Stomach (tissue), 9 donors: ENCODE data around the gene RND1. TPM values are rescaled to one million over a fixed set of nuclear protein-coding genes. Genes with fewer than 3 reads are reported as not detected.

ENCODE experiments used
- DNase-seq, 2 donors: peaks; one replicate each; pipeline versions ENCODE4 v3.0.0 to v3.0.0-alpha.2; 2013 to 2019
- H3K27ac ChIP-seq, 5 donors: fragments of 200-600 bp in 4 of 5; sonication (generic) in 4 of 5; one replicate each; pipeline ENCODE4 v1.5.1; 2013 to 2019; ENCODE audit warnings: mild to moderate bottlenecking in 1 of 5, moderate library complexity in 1 of 5
- H3K27me3 ChIP-seq, 3 donors: fragments of 200-600 bp; sonication (generic); one replicate each; pipeline ENCODE4 v1.5.1; 2017 to 2019; ENCODE audit warnings: mixed run types in 1 of 3
- H3K36me3 ChIP-seq, 4 donors: fragments of 200-600 bp; sonication (generic); 1 replicate in 3 of 4; 2 replicates in 1 of 4; pipeline ENCODE4 v1.5.1; 2016 to 2019
- H3K4me1 ChIP-seq, 4 donors: fragments of 200-600 bp; sonication (generic); one replicate each; pipeline ENCODE4 v1.5.1; 2016 to 2019
- H3K4me3 ChIP-seq, 4 donors: fragments of 200-600 bp; sonication (generic) in 3 of 4; one replicate each; pipeline ENCODE4 v1.5.1; 2016 to 2019; ENCODE audit warnings: mild to moderate bottlenecking in 1 of 4
- H3K9me3 ChIP-seq, 4 donors: fragments of 200-600 bp; sonication (generic); one replicate each; pipeline ENCODE4 v1.5.1; 2016 to 2019
- CTCF ChIP-seq, 7 experiments: fragments of 450-650 bp in 4 of 7; fragments of 200-600 bp in 3 of 7; sonication (generic) in 3 of 7; IDR thresholded peaks; one replicate each; pipeline ENCODE4 v1.5.1; 2016 to 2019; ENCODE audit warnings: antibody characterized with exemption in 7 of 7, control low read depth in 2 of 7, mild to moderate bottlenecking in 1 of 7
- EP300 ChIP-seq: sonication (generic); formaldehyde crosslinking; IDR thresholded peaks from one replicate; pipeline ENCODE4 v1.6.1; 2017; ENCODE audit warnings: antibody characterized with exemption
- POLR2A ChIP-seq, 4 donors: fragments of 450-650 bp; IDR thresholded peaks; one replicate each; pipeline ENCODE4 v1.6.1; 2016; ENCODE audit warnings: antibody characterized with exemption in 4 of 4, control low read depth in 2 of 4, mild to moderate bottlenecking in 1 of 4, moderate library complexity in 1 of 4
- POLR2AphosphoS5 ChIP-seq, 3 donors: sonication (generic); formaldehyde crosslinking; IDR thresholded peaks; one replicate each; pipeline ENCODE4 v1.6.1; 2016; ENCODE audit warnings: antibody characterized with exemption in 3 of 3
- WGBS, 5 donors: extraction: QIAGEN DNeasy Blood & Tissue Kit in 3 of 5; methylation state at CpG; one replicate each; pipeline versions ENCODE4 v1.1.5 to v1.1.7; 2013 to 2018; 5-methylcytosine and 5-hydroxymethylcytosine counted together
- intact Hi-C: fragments of 100-400 bp; cut with DNase I; formaldehyde crosslinking; loops from one replicate; pipeline ENCODE4 v1.15.1; 2023; ENCODE audit warnings: low total_unique reads
- polyA plus RNA-seq, 3 donors: library from polyadenylated mRNA; stranded (reverse); fragments of 200-250 nt; gene quantifications; one replicate each; pipeline ENCODE4 v1.2.3, GENCODE V29; 2013
- total RNA-seq, 5 donors: library from RNA; depleted of rRNA; stranded (reverse); fragments of >200 nt; gene quantifications; one replicate each; pipeline versions ENCODE4 v1.1.0 to v1.2.3, GENCODE V29; 2014 to 2016
- donor health status: healthy with polysubstance abuse.
- donor health status: Bipolar disorder and iron deficiency.
- donor health status: healthy.

RND1 gene
- total and polyA plus RNA-seq, 8 donors = 3.5 to 21.0 (median 12.2) TPM; not detected in 1

- no peak overlapping the region for H3K4me3 ChIP-seq
- intact Hi-C loops = no loop called here
- H3K36me3 ChIP-seq = peaks cover 5 to 59% (median 52%) of the 10 kb centered on the region in 4 donors
- peak; percentile 38 to 85 for DNase-seq
- no peak for TF ChIP-seq CTCF (IDR thresholded peaks at IDR 0.05)
- no peak for TF ChIP-seq POLR2A (IDR thresholded peaks at IDR 0.05)
- no peak for TF ChIP-seq POLR2AphosphoS5 (IDR thresholded peaks at IDR 0.05)
- no peak for TF ChIP-seq EP300
- no peak overlapping the region for H3K27ac ChIP-seq
- 30 to 60% (median 56%) methylated on average over 11 to 12 of the region's 12 CpGs for whole genome bisulfite sequencing, 5 donors
- H3K4me1 ChIP-seq = peaks cover 0 to 5% (median 2%) of the 10 kb centered on the region in 4 donors
- H3K27me3 ChIP-seq = no peaks in the 10 kb centered on the region
- H3K9me3 ChIP-seq = no peaks in the 10 kb centered on the region
Measured at GRCh38 chr12:48824112-48824511, 41.6 kb downstream of the RND1 start.

GRCh38 chr12:48823281-48823680, 42.4 kb downstream of the RND1 start:
- Histone ChIP-seq H3K4me1 (peaks cover 4 to 13% (median 9%) of the 10 kb centered on the region in 4 donors), H3K27ac (no peak overlapping the region), H3K9me3 (no peaks in the 10 kb centered on the region), H3K36me3 (peaks cover 0 to 51% (median 44%) of the 10 kb centered on the region in 4 donors), H3K4me3 (no peak overlapping the region), H3K27me3 (no peaks in the 10 kb centered on the region)
- DNase-seq = no peak
- TF ChIP-seq CTCF (IDR thresholded peaks at IDR 0.05) (no peak), POLR2A (IDR thresholded peaks at IDR 0.05) (no peak), EP300 (no peak), POLR2AphosphoS5 (IDR thresholded peaks at IDR 0.05) (no peak)
- WGBS, 5 donors = 93 to 97% (median 93%) methylated on average over 9 to 11 of the region's 11 CpGs
- intact Hi-C loops = no loop called here

GRCh38 chr12:48822711-48823110, 43.0 kb downstream of the RND1 start:
- H3K9me3 ChIP-seq = no peaks in the 10 kb centered on the region
- WGBS, 5 donors = 54 to 78% (median 72%) methylated on average over 2 of the region's 2 CpGs
- H3K4me1 ChIP-seq = peaks cover 8 to 18% (median 14%) of the 10 kb centered on the region in 4 donors
- peaks cover 0 to 5% (median 0%) of the 10 kb centered on the region in 3 donors for H3K27me3 ChIP-seq
- TF ChIP-seq CTCF (IDR thresholded peaks at IDR 0.05) (no peak), POLR2A (IDR thresholded peaks at IDR 0.05) (no peak), POLR2AphosphoS5 (IDR thresholded peaks at IDR 0.05) (no peak), EP300 (no peak)
- DNase-seq = no peak
- intact Hi-C loops = no loop called here
- H3K36me3 ChIP-seq = peaks cover 0 to 45% (median 38%) of the 10 kb centered on the region in 4 donors
- no peak overlapping the region for H3K4me3 ChIP-seq
- no peak overlapping the region for H3K27ac ChIP-seq

- 83 to 93% (median 89%) methylated on average over 5 of the region's 5 CpGs for WGBS, 5 donors
- Histone ChIP-seq H3K27ac (no peak overlapping the region), H3K27me3 (peaks cover 0 to 7% (median 0%) of the 10 kb centered on the region in 3 donors), H3K9me3 (no peaks in the 10 kb centered on the region), H3K4me1 (peaks cover 12 to 24% (median 20%) of the 10 kb centered on the region in 4 donors), H3K36me3 (peaks cover 0 to 40% (median 33%) of the 10 kb centered on the region in 4 donors), H3K4me3 (no peak overlapping the region)
- no peak for TF ChIP-seq EP300
- no peak for DNase-seq
- intact Hi-C loops = no loop called here
Measured at GRCh38 chr12:48822139-48822538, 43.5 kb downstream of the RND1 start.

- Histone ChIP-seq H3K27ac (no peak overlapping the region), H3K4me1 (peaks cover 19 to 42% (median 35%) of the 10 kb centered on the region in 4 donors), H3K36me3 (peaks cover 0 to 20% (median 13%) of the 10 kb centered on the region in 4 donors), H3K27me3 (peaks cover 0 to 7% (median 0%) of the 10 kb centered on the region in 3 donors), H3K4me3 (no peak overlapping the region), H3K9me3 (no peaks in the 10 kb centered on the region)
- DNase-seq = no peak
- intact Hi-C loops = no loop called here
- TF ChIP-seq EP300 (no peak), POLR2AphosphoS5 (IDR thresholded peaks at IDR 0.05) (no peak)
- WGBS, 5 donors = 70 to 89% (median 85%) methylated on average over 5 of the region's 5 CpGs
Measured at GRCh38 chr12:48819986-48820725, 45.5 kb downstream of the RND1 start.
